Mucosa of gallbladder (tissue), 1 donor: ENCODE measurements around the gene EDIL3. TPM values are rescaled to one million over a fixed set of nuclear protein-coding genes. Genes with fewer than 3 reads are reported as not detected.
"Not testable (repeated sequence)": the region's sequence is repeated elsewhere in the genome, so short reads cannot be mapped to it uniquely, and the experiment has no call there.

Experiments
- DNase-seq: peaks from one replicate; pipeline ENCODE4 v3.0.0-alpha.2; 2020; ENCODE audit warnings: low spot score
- total RNA-seq: library from RNA; stranded (reverse); gene quantifications from one replicate; pipeline ENCODE4 v1.2.1, GENCODE V29; 2021
- donor health status: DM: no; HTN: no; CAD: no.

Gene EDIL3
- total RNA-seq, 1 donor from 2014 or later: 60.1 TPM

DNA sequence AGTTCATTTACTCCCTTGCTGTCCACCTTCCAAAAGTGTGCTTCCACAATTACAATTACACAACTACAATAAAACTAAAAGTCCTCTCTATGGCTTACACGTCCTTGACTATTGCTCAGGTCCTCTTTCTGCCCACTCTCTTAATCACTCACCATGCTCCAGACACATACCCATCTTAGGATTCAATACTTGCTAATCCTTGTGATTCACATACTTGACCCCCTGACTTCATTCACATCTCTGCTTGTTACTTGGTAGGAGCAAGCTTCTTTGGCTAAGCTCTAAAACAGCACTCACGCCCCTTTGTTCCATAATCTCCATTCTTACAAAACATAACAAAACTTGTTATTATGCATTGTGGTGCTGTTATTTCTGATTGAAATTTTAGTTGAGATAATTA is 215.8 kb downstream of the EDIL3 start:
- no peak for DNase-seq

DNA sequence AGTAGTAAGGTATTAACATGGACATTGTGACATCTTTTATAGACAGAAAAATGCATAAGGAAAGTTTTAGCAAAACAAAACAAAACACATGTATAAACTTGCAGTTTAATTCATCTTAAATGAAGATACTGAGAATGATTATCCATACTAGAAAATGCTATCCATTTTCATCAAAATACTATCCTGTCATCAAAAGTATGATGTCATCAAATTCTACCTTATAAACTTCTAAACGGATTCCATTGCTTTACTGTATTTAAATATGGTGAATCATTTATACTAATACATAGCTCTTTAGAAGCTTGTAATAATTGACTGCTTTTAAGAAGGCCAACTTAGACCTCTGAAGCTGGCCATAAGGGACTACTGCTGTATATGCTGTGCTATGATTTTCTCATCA is 221.0 kb downstream of the EDIL3 start:
- DNase-seq: no peak

DNA sequence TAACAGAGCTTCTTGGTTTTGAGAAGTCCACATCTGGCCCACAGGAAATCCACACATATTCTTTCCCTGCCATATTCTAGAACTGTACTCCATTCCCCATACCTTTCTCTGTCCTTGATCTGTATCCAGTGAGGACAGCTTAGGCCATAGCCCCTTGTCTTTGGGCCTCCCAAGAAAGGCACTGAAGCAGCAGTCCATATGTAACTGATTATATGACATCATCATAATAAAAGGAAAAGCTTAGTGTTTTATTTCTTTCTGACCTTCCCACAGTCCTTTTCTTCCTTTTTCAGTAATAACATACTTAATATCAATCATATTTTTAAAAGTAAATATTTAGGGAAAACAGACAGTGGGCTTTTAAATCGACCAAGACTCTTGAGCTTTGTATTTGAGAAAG is 222.0 kb downstream of the EDIL3 start:
- no peak for DNase-seq

DNA sequence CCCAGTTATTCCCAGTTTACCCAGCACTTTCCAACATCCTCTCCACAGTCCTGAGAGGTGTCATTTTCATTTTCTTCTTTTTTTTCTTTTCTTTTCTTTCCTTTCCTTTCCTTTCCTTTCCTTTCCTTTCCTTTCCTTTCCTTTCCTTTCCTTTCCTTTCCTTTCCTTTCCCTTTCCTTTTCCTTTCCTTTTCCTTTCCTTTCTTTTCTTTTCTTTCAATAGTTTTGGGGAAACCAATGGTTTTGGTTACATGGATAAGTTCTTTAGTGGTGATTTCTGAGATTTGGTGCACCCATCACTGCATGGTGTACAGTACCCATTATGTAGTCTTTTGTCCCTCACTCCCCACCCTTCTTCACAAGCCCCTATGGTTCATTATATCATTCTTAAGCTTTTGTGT is 224.0 kb downstream of the EDIL3 start:
- not testable (repeated sequence) for DNase-seq

DNA sequence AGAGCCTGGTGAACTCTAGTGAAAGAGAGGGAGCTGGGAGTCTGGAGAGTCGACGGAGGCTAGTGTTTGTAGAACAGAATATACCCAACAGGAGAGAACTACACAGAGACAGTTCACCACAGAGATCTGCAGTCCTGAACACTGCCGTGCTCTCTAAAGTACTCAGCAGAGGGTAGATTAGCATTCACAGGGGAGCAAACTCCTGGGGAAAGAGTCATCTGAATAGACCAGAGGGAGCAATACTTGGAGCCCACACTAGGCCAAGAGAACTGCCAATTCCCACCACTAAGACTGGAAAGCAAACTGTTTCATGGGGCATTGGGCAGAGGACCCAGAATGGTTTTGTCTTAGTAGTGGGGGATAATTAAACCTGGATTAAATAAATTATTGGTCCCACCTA is 235.6 kb downstream of the EDIL3 start:
- DNase-seq: no peak

DNA sequence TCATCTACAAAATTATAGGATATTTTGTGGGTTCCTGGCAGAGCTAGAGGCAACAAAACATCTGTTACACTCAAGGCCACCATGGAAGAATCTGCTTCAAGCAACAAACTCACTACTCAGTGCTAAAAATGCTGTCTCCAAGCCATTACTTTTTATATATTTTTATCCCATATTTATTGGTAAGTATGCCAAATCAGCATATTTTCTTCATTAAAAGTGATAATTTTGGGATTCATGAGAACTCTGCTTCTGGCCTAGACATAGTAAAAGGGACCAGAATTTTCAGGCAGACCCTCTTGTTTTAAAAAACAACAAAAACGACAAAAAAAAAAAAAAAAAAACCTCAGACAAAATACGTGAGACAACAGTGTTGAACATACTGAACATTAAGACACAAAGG is 236.0 kb downstream of the EDIL3 start:
- DNase-seq: no peak

DNA sequence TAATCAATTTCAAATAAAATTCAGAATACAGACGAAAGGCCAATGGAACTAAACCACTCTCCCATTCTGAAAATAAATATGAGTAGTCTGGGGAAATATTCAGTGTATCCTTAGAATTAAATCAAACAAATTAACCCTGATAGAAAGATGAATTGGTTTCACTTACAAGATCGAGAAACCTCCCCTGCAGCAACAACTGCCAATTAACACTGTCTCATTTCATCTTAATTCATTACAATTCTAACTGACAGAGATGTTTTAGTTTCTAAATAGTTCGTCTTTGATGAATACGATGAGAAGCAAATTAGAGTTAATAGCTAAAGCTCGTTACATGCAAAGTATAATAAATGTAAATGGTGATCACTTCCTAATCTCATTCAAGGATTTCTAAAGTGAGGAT is 247.1 kb downstream of the EDIL3 start:
- DNase-seq: no peak

DNA sequence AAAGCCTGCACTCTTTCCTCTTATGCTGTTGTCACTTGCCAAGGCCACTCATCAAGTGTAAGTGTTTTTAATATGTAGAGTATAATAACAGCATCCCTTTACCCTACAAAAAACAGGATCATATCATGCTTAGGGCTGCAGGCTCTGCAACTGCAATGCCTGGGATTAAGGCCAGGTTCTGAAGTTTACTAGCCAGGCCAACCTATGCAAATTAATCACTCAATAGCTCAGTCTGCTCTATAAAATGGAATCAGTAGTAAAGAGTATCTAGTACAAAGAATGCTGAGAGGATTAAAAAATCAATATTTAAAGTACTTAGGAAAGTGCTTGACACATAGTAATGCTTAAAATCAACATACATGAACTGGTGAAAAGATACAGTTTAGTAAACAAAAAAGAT is 253.3 kb downstream of the EDIL3 start:
- DNase-seq: no peak

DNA sequence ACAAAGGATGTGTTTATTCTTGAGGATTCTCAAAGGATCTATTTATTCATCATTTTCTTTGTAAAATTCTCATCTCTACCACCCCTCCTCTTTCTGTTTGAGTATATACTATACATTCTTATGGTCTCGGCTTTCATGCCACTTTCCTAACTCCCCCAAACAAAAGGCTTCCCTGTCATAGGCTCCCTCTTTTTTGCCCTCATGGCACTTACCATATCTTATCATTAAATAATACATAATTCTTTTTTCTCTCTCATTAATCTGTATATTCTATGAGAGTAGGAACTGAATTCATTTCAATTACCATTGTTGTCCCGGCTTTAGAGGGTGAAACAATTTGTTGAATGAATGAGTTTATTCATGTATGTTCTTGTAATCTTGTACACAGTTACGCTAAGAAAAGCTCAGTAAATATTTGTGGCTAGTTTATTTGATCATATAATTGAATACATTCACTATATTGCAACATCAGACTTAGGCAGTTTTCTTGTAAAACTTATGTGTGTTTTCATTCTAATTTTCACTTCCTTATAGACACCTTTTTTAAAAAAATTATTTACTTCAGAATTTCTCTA is 254.6 kb downstream of the EDIL3 start:
- no peak for DNase-seq

DNA sequence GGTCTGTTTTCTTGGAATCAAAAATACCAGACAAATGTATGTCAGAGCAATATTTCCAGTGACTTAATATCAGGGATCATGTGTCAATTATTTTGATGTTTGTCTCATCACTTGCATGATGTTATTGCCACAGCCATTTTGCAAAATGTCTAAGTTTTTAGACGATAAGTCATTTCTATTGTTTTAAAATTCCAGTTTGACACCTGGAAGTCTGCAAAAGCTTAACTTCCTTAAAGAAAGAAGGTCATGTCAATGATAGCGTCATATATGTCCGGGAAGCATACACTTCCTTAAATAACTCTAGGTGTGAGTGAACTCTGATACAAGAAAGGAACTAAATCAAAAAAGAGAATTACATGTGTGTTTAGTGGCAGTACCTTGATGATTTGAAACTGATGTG is 259.5 kb downstream of the EDIL3 start:
- no peak for DNase-seq

DNA sequence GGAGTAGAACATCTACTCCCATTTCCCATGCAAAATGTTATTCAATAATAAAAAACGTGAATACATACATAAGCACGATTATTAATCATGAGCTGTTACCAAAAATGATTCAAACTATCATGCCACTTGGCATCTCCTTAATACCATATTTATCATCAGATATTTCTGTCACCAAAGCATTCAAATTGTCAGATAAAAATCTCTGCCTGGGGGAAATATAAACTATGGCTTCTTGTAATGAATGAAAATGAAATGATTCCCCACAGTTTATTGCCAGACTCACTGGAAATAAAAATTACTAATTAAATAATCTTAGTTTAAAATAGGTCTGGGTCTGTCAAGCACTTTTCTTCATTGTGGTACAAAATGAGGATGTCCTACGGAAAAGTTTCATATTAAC is 265.4 kb downstream of the EDIL3 start:
- DNase-seq: no peak

DNA sequence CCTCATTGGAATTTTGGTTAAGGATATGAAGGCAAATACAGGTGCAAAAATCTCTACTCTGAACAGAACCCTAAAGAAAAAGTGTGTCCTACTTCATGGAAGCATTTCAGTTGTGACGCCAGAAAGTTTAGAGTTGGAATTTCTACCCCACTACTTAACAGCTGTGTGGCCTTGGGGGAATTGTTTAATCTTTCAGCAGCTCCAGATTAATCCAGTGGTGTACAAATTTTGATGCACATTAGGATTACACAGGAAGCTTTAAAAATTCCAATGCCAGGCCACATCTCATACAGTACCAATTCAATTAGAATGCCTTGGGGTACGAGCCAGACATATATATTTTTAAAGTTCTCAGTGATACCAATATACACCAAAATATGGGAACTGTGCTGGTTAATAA is 266.1 kb downstream of the EDIL3 start:
- no peak for DNase-seq

DNA sequence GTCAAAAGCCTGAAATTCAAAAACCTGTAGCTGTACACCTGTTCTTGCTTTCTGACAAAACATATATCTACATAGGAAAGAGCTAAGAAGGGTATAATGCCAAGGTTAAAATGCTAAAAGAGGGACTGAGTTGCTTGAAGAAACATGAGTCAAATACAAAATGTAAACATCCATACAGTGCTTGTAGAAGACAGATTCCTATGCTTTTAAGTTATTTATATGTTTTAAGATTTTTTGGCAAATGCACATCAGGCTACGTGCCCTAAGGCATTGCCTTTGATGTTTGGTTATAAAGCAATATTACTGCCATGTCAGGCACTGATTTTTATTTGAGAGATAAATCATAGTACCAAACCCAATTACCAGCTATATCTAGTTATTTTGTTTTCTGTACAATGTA is 269.0 kb downstream of the EDIL3 start:
- no peak for DNase-seq

DNA sequence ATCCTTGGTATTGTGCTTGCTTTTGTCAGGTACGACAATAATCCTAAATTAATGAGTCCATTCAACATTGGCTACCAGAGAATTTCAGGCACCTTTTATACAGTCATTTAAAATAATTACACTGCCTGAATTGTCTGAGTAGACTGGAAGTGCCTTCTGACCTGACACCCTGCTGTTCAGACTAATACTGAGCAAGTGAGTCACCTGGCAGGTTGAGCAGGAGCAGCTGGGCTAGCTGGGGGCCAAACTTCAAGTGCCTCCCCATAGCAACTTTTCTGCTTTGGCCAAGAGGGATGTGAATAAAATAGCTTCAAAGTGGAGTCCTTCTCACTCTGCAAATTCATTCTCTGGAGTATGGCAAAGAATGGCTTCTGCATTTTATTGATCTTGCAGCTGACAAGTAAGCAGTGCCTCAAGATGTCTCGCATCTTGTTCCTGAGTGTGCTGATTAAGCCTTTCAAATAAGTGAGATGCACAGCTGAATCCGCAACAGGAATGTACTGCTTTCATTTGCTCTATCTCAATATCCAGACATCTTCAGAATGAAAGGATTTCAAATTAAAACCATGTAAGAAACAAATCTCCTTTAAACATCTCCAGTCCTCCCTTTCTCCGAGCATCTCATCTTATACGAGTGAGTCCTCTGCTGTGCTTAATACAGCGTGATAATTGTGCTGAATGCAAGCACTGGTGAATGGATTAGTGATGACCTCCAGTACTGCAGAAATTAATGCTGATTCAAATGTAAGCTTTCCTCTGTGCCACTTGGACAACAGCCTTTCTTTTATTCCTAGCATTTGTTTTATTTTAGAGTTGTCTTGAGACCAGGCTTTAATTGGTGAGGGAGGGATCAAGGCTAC is 271.2 kb downstream of the EDIL3 start:
- DNase-seq: no peak

DNA sequence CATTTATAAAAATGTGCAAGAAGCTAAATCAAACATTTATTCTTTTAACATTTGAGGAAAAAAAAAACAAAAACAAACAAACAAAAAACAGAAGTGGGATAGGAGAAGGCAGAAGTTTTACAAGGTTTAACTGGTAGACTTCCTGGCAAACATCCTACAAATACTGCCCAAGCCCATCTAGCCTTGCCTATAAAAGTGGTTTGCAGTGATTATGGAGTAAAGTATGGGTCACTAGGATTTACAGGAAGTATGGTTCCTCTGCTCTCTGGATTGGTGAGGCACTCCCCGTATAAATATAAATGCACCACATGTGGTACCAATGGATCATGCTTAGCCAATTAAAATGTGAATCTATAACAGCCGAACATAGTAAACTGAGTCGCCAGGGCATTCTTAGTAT is 291.9 kb downstream of the EDIL3 start:
- no peak for DNase-seq

DNA sequence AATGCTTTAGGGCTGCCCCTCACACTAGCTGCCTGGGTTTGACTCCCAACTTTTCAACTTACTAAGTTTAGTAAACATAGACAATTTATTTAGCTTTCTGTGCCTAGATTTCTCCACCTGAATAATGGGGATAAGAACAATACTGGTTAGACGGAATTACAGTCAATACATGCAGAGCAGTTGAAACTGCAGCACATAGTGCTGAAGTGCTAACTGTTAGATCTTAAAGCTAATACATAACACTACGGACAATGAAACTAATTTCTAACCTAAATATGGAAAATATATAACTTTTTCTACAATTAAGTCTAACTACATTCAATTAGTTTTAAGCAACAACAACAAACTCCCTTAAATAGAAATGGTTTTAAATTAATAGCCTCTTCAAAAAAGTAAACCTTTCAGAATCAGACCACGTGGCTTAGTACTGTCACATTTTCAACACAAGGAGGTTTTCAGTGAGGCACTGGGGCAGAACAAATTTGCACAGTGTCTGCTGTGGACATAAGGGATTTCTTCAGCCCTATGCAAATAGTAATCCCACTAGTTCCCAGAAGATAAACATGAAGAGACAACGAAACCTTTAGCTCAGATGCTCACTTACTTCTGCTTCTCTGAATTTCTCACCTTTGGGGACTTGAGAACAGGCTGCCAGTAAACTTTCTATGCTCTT is 293.4 kb downstream of the EDIL3 start:
- DNase-seq: no peak

DNA sequence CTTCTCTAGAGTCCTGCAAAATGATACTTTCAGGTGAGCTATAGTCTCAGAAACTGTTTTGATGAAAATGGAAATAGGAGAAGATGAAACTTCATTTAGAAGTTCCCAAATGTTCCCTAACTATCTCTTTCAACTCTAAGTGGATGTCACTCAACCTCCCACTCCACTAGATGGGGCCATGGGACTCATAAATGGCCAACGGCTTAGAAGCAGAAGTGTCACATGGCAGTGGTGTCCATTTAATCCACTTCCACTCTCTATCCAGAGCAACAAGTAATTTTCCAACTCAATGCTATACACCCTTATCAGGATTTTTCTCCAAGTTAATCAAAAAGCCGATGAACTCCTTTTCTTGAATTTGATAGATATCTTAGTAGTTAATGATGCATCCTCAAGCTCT is 295.7 kb downstream of the EDIL3 start:
- no peak for DNase-seq

DNA sequence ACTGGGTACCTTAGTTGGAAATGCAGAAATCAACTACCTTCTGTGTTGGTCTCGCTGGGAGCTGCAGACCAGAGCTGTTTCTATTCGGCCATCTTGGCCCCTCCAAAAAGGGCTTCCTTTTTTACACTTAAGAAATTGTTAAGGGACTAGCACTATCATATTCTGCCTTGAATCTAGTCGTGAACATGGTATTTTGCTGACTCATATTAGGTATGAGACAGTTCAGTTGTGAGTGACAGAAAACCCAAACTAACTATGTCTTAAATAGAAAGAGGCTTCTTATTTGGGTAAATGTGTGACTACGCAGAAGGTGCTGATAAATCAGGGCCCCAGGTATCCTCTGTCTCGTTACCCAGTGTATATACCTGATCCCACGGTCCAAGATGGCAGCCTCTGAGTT is 298.2 kb downstream of the EDIL3 start:
- no peak for DNase-seq

DNA sequence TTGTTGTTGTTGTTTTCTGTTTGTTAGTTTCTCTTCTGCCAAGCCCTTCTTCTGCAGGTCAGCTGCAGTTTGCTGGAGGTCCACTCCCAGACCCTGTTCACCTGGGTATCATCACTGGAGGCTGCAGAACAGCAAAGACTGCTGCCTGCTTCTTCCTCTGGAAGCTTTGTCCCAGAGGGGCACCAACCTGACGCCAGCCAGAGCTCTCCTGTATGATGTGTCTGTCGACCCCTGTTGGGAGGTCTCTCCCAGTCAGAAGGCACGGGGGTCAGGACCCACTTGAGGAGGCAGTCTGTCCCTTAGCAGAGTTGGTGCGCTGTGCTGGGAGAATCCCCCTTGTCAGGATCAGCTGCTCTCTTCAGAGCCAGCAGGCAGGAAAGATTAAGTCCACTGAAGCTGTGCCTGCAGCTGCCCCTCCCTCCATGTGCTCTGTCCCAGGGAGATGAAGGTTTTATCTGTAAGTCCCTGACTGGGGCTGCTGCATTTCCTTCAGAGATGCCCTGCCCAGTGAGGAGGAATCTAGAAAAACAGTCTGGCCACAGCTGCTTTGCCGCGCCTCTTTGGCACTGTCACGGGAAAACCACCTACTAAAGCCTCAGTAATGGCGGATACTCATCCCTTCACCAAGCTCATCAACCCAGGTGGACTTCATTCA is 299.2 kb downstream of the EDIL3 start:
- no peak for DNase-seq

DNA sequence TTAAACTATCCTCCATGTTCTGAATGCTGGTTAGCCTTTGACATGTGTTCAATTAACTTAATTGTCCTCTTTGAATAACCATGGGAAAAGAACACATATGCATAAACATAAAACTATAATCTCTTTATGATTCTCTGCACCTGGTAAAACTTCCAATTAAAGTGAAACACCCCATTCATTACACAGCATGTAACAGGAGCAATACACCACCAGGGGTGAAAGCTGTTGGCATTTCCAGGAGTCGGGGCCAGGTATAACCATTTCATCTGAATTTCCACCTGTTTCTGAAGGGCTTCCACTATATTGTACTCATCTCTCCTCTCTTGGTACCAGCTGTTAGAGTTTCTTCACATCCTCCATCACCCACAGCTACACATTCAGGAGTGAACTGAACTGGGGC is 303.8 kb downstream of the EDIL3 start:
- no peak for DNase-seq

DNA sequence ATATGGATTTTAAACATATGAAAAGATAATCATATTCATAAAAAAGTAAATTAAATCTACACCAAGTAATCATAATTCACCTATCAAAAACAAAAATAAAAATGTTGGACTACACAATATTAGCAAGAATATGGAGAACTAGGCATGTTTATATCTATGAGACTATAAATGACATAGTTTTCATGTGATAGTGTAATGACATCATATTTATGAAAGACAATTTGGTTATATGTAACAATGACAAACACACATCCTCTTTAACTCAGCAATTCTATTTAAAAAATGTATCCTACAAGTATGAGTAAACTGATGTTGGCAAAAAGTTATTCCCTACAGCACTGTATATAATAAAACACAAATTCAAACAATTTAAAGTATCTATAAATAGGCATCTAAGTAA is 312.3 kb downstream of the EDIL3 start:
- DNase-seq: no peak

DNA sequence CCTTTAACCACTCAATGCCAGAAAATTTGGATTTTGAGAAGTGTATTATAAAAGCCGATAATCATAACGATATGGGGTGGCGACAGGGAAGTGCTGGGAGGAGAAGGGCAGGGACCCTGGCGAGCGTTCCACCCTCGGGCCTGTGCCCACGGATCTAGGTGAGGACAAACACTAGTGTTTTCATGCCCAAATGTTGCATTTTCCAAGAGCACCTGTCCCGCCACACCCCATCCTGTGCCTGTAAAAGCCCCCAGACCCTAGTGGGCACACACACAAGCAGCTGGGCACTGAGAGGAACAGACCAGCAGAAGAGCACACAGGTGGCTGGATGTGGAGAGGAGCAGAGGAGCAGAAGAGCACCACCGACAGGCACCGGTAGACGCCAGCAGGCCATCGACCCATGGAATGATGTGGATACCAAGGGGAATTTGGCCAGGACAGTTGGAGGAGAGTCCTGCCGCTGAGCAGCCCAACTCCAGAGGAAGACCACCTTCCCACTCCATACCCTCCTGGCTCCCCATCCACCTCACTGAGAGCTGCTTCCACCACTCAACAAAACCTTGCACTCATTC is 315.0 kb downstream of the EDIL3 start:
- DNase-seq: no peak
